Stimulated activated CD8-positive, alpha-beta memory T cell treated with anti-CD3 and anti-CD28 coated beads, Interleukin-12 subunit alpha, Interleukin-12 subunit beta, amount 100 ng/mL, for 24 hours (primary cell): ENCODE data around the gene SV2A.
A peak's percentile ranks its signal among the peaks of the same experiment; 100 is the strongest.
"Not testable (repeated sequence)": the region's sequence is repeated elsewhere in the genome, so short reads cannot be mapped to it uniquely, and the experiment has no call there.

ENCODE experiments used
- DNase-seq: peaks from one replicate; pipeline ENCODE4 v3.0.0-alpha.2; 2020; ENCODE audit errors: extremely low read depth

SV2A gene

GRCh38 chr1:149887196-149887455 lies 30.5 kb downstream of the SV2A start:
- not testable (repeated sequence) for DNase-seq

GRCh38 chr1:149886396-149887195 lies 31.0 kb downstream of the SV2A start:
- peak; percentile 54 for DNase-seq

- not testable (repeated sequence) for DNase-seq
Measured at GRCh38 chr1:149886121-149886395, 31.6 kb downstream of the SV2A start.

GRCh38 chr1:149885339-149886120 lies 32.1 kb downstream of the SV2A start:
- no peak for DNase-seq

GRCh38 chr1:149884433-149885338 lies 33.0 kb downstream of the SV2A start:
- DNase-seq = no peak

GRCh38 chr1:149883598-149884247 lies 33.9 kb downstream of the SV2A start:
- no peak for DNase-seq

GRCh38 chr1:149881876-149882275 lies 35.8 kb downstream of the SV2A start:
- no peak for DNase-seq

GRCh38 chr1:149879556-149879955 lies 38.1 kb downstream of the SV2A start:
- no peak for DNase-seq

GRCh38 chr1:149877211-149877946 lies 40.3 kb downstream of the SV2A start:
- no peak for DNase-seq

- not testable (repeated sequence) for DNase-seq
Measured at GRCh38 chr1:149873060-149873459, 44.6 kb downstream of the SV2A start.

GRCh38 chr1:149866887-149867286 lies 50.8 kb downstream of the SV2A start:
- not testable (repeated sequence) for DNase-seq

GRCh38 chr1:149861497-149862054 lies 56.1 kb downstream of the SV2A start:
- DNase-seq = not testable (repeated sequence)

- not testable (repeated sequence) for DNase-seq
Measured at GRCh38 chr1:149860684-149861496, 56.8 kb downstream of the SV2A start.

- DNase-seq = not testable (repeated sequence)
Measured at GRCh38 chr1:149860271-149860670, 57.4 kb downstream of the SV2A start.
